Gastroesophageal sphincter (tissue), 3 donors: ENCODE measurements around the gene LRRFIP1.

ENCODE experiments used
- EP300 ChIP-seq: sonication (generic); formaldehyde crosslinking; IDR thresholded peaks from one replicate; pipeline ENCODE4 v1.6.1; 2017; ENCODE audit warnings: antibody characterized with exemption, mild to moderate bottlenecking
- POLR2A ChIP-seq, 2 donors: fragments of 450-650 bp; IDR thresholded peaks; one replicate each; pipeline ENCODE4 v1.6.1; 2017; ENCODE audit warnings: antibody characterized with exemption in 2 of 2, mild to moderate bottlenecking in 2 of 2, moderate library complexity in 1 of 2
- TF ChIP-seq, protein P1 (sequence below), 4 experiments: fragments of 200-600 bp in 2 of 4; fragments of 450-650 bp in 2 of 4; sonication (generic) in 1 of 4; IDR thresholded peaks; one replicate each; pipeline ENCODE4 v1.5.1; 2017 to 2019; ENCODE audit warnings: antibody characterized with exemption in 4 of 4, mild to moderate bottlenecking in 2 of 4, moderate library complexity in 2 of 4

DNA sequence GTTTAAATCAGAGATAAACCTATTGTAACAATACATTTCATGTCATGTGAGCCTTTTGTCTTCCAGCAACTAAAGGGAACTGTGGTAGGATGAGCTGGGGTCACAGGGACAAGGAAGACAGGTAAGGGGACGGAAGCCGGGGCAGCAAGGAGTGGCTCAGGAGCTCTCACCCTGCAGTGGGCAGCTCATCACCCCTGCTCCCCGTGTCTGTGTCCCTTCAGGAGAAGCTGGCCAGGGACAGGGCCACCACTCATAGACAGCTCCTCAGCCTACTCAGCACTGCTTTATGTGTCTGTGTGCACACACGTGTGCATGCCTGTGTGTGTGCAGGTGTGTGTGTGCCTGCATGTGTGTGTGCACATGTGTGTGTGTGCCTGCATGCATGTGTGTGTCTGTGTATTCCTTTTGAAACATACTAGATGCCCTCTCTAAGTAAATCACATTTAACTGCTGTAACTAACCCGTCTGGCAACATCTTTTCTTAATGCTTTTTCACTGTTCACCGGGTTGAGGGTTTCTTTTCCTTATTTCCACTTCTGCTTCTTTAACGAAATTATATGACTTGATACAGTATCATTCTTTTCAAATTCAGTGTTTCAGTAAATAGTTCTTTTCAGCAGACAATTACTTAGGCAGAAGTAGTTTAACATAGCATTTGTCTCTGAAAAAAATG, 44.2 kb downstream of the LRRFIP1 start:
- TF ChIP-seq, protein P1, sequence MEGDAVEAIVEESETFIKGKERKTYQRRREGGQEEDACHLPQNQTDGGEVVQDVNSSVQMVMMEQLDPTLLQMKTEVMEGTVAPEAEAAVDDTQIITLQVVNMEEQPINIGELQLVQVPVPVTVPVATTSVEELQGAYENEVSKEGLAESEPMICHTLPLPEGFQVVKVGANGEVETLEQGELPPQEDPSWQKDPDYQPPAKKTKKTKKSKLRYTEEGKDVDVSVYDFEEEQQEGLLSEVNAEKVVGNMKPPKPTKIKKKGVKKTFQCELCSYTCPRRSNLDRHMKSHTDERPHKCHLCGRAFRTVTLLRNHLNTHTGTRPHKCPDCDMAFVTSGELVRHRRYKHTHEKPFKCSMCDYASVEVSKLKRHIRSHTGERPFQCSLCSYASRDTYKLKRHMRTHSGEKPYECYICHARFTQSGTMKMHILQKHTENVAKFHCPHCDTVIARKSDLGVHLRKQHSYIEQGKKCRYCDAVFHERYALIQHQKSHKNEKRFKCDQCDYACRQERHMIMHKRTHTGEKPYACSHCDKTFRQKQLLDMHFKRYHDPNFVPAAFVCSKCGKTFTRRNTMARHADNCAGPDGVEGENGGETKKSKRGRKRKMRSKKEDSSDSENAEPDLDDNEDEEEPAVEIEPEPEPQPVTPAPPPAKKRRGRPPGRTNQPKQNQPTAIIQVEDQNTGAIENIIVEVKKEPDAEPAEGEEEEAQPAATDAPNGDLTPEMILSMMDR (IDR thresholded peaks at IDR 0.05) = no peak
- TF ChIP-seq EP300 = no peak
- no peak for TF ChIP-seq POLR2A (IDR thresholded peaks at IDR 0.05)
